Measurements from ENCODE around the gene PHOSPHO1.

DNA sequence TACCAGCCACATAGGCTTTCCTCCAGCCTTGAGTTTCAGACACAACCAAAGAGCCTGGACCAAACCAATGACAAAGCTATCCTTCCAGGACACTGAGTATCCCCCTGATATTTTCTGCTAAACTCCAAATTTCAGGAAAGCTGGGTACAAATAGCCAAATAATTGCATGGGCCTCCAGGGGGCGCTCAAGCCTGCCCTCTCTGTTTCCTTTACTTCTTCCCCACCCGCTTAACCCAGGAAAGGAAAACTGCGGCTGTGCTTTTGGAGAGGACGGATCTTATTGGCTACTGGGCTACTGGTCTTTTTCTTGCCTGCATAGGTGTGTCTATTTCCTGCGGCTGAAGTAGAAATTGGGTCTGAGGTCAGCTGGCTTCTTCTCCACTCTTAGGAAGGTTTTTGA lies 50.3 kb downstream of the PHOSPHO1 start:
- TF ChIP-seq ZNF326 (CRISPR knock-in tag; IDR thresholded peaks at IDR 0.05; ENCODE audit: borderline replicate concordance), result no peak
- TF ChIP-seq ZBTB3 (CRISPR knock-in tag; IDR thresholded peaks at IDR 0.05; ENCODE audit: borderline replicate concordance, low read depth), result no peak
- no peak for TF ChIP-seq POLR2A (IDR thresholded peaks at IDR 0.05; ENCODE audit: insufficient read depth in 1 of 2, low read depth in 2 of 2, low read length in 2 of 2)
- no peak for TF ChIP-seq KDM3A (CRISPR knock-in tag; IDR thresholded peaks at IDR 0.05; ENCODE audit: low read depth)
- TF ChIP-seq, protein P1, sequence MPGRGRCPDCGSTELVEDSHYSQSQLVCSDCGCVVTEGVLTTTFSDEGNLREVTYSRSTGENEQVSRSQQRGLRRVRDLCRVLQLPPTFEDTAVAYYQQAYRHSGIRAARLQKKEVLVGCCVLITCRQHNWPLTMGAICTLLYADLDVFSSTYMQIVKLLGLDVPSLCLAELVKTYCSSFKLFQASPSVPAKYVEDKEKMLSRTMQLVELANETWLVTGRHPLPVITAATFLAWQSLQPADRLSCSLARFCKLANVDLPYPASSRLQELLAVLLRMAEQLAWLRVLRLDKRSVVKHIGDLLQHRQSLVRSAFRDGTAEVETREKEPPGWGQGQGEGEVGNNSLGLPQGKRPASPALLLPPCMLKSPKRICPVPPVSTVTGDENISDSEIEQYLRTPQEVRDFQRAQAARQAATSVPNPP (CRISPR knock-in tag; IDR thresholded peaks at IDR 0.05), result no peak
- no peak for TF ChIP-seq ZFP36L2 (CRISPR knock-in tag; IDR thresholded peaks at IDR 0.05)
- TF ChIP-seq, protein P2, sequence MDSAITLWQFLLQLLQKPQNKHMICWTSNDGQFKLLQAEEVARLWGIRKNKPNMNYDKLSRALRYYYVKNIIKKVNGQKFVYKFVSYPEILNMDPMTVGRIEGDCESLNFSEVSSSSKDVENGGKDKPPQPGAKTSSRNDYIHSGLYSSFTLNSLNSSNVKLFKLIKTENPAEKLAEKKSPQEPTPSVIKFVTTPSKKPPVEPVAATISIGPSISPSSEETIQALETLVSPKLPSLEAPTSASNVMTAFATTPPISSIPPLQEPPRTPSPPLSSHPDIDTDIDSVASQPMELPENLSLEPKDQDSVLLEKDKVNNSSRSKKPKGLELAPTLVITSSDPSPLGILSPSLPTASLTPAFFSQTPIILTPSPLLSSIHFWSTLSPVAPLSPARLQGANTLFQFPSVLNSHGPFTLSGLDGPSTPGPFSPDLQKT (CRISPR knock-in tag; IDR thresholded peaks at IDR 0.05; ENCODE audit: borderline replicate concordance), result no peak
- TF ChIP-seq RAD21 (CRISPR knock-in tag; IDR thresholded peaks at IDR 0.05), result peak; percentile 56; the same call in 1 of the 2 replicates
- no peak for TF ChIP-seq TBL1XR1 (IDR thresholded peaks at IDR 0.05; ENCODE audit: borderline replicate concordance, low read length, partially characterized antibody)
- peak; percentile 80 for TF ChIP-seq STAG1 (CRISPR knock-in tag; IDR thresholded peaks at IDR 0.05)
- TF ChIP-seq, protein P3, sequence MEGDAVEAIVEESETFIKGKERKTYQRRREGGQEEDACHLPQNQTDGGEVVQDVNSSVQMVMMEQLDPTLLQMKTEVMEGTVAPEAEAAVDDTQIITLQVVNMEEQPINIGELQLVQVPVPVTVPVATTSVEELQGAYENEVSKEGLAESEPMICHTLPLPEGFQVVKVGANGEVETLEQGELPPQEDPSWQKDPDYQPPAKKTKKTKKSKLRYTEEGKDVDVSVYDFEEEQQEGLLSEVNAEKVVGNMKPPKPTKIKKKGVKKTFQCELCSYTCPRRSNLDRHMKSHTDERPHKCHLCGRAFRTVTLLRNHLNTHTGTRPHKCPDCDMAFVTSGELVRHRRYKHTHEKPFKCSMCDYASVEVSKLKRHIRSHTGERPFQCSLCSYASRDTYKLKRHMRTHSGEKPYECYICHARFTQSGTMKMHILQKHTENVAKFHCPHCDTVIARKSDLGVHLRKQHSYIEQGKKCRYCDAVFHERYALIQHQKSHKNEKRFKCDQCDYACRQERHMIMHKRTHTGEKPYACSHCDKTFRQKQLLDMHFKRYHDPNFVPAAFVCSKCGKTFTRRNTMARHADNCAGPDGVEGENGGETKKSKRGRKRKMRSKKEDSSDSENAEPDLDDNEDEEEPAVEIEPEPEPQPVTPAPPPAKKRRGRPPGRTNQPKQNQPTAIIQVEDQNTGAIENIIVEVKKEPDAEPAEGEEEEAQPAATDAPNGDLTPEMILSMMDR (CRISPR knock-in tag; IDR thresholded peaks at IDR 0.05), result peak; percentile 74
- TF ChIP-seq, protein P4, sequence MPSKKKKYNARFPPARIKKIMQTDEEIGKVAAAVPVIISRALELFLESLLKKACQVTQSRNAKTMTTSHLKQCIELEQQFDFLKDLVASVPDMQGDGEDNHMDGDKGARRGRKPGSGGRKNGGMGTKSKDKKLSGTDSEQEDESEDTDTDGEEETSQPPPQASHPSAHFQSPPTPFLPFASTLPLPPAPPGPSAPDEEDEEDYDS (CRISPR knock-in tag; IDR thresholded peaks at IDR 0.05), result no peak
- TF ChIP-seq, protein P5, sequence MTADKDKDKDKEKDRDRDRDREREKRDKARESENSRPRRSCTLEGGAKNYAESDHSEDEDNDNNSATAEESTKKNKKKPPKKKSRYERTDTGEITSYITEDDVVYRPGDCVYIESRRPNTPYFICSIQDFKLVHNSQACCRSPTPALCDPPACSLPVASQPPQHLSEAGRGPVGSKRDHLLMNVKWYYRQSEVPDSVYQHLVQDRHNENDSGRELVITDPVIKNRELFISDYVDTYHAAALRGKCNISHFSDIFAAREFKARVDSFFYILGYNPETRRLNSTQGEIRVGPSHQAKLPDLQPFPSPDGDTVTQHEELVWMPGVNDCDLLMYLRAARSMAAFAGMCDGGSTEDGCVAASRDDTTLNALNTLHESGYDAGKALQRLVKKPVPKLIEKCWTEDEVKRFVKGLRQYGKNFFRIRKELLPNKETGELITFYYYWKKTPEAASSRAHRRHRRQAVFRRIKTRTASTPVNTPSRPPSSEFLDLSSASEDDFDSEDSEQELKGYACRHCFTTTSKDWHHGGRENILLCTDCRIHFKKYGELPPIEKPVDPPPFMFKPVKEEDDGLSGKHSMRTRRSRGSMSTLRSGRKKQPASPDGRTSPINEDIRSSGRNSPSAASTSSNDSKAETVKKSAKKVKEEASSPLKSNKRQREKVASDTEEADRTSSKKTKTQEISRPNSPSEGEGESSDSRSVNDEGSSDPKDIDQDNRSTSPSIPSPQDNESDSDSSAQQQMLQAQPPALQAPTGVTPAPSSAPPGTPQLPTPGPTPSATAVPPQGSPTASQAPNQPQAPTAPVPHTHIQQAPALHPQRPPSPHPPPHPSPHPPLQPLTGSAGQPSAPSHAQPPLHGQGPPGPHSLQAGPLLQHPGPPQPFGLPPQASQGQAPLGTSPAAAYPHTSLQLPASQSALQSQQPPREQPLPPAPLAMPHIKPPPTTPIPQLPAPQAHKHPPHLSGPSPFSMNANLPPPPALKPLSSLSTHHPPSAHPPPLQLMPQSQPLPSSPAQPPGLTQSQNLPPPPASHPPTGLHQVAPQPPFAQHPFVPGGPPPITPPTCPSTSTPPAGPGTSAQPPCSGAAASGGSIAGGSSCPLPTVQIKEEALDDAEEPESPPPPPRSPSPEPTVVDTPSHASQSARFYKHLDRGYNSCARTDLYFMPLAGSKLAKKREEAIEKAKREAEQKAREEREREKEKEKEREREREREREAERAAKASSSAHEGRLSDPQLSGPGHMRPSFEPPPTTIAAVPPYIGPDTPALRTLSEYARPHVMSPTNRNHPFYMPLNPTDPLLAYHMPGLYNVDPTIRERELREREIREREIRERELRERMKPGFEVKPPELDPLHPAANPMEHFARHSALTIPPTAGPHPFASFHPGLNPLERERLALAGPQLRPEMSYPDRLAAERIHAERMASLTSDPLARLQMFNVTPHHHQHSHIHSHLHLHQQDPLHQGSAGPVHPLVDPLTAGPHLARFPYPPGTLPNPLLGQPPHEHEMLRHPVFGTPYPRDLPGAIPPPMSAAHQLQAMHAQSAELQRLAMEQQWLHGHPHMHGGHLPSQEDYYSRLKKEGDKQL (CRISPR knock-in tag; IDR thresholded peaks at IDR 0.05; ENCODE audit: low read depth), result no peak
